ENCODE data around the gene SLC39A7. TPM values are rescaled to one million over a fixed set of nuclear protein-coding genes. Genes with fewer than 3 reads are reported as not detected.

SLC39A7 gene
- total and polyA plus RNA-seq, 2 of the 13 experiments (the other 11 are each of a cell fraction or from before 2014, with no cell fraction given), result 142 to 229 TPM

- no peak for TF ChIP-seq RFX5 (IDR thresholded peaks at IDR 0.05; ENCODE audit: low read depth, low read length)
- TF ChIP-seq MAF1 (CRISPR knock-in tag; IDR thresholded peaks at IDR 0.05; ENCODE audit: borderline replicate concordance), result no peak
- TF ChIP-seq HOXA9 (CRISPR knock-in tag; IDR thresholded peaks at IDR 0.05; ENCODE audit: borderline replicate concordance), result no peak
- TF ChIP-seq HES4 (CRISPR knock-in tag; IDR thresholded peaks at IDR 0.05; ENCODE audit: borderline replicate concordance), result peak; percentile 76; the same call in 1 of the 2 replicates
- peak; percentile 80 for TF ChIP-seq YEATS4 (CRISPR knock-in tag; IDR thresholded peaks at IDR 0.05; ENCODE audit: borderline replicate concordance)
- TF ChIP-seq ZNF382 (CRISPR knock-in tag; IDR thresholded peaks at IDR 0.05; ENCODE audit: borderline replicate concordance), result no peak
- TF ChIP-seq MBD4 (IDR thresholded peaks at IDR 0.05; ENCODE audit: borderline replicate concordance, low read length), result no peak
- TF ChIP-seq DMAP1 (CRISPR knock-in tag; IDR thresholded peaks at IDR 0.05), result peak; percentile 85
- TF ChIP-seq ZNF512 (CRISPR knock-in tag; IDR thresholded peaks at IDR 0.05), result no peak
- 0 out of 2 replicates have a peak, but pooled peaks have one; percentile 29 for TF ChIP-seq FOXA3 (CRISPR knock-in tag; IDR thresholded peaks at IDR 0.05)
- TF ChIP-seq SIN3A (IDR thresholded peaks at IDR 0.05; ENCODE audit: borderline replicate concordance, low read depth, low read length), result peak; percentile 75
- TF ChIP-seq MTF2 (CRISPR knock-in tag; IDR thresholded peaks at IDR 0.05; ENCODE audit: borderline replicate concordance), result no peak
- peak; percentile 90 for TF ChIP-seq POLR2AphosphoS2 (IDR thresholded peaks at IDR 0.05; ENCODE audit: low read depth, low read length)
- TF ChIP-seq ZNF432 (CRISPR knock-in tag; IDR thresholded peaks at IDR 0.05; ENCODE audit: borderline replicate concordance), result no peak
- TF ChIP-seq, protein P1, sequence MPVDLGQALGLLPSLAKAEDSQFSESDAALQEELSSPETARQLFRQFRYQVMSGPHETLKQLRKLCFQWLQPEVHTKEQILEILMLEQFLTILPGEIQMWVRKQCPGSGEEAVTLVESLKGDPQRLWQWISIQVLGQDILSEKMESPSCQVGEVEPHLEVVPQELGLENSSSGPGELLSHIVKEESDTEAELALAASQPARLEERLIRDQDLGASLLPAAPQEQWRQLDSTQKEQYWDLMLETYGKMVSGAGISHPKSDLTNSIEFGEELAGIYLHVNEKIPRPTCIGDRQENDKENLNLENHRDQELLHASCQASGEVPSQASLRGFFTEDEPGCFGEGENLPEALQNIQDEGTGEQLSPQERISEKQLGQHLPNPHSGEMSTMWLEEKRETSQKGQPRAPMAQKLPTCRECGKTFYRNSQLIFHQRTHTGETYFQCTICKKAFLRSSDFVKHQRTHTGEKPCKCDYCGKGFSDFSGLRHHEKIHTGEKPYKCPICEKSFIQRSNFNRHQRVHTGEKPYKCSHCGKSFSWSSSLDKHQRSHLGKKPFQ (CRISPR knock-in tag; IDR thresholded peaks at IDR 0.05; ENCODE audit: insufficient replicate concordance), result no peak
- no peak for TF ChIP-seq CHD4 (IDR thresholded peaks at IDR 0.05; ENCODE audit: borderline replicate concordance, low read length)
- TF ChIP-seq, protein P2, sequence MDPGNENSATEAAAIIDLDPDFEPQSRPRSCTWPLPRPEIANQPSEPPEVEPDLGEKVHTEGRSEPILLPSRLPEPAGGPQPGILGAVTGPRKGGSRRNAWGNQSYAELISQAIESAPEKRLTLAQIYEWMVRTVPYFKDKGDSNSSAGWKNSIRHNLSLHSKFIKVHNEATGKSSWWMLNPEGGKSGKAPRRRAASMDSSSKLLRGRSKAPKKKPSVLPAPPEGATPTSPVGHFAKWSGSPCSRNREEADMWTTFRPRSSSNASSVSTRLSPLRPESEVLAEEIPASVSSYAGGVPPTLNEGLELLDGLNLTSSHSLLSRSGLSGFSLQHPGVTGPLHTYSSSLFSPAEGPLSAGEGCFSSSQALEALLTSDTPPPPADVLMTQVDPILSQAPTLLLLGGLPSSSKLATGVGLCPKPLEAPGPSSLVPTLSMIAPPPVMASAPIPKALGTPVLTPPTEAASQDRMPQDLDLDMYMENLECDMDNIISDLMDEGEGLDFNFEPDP (CRISPR knock-in tag; conservative IDR thresholded peaks at IDR 0.05), result no peak
- TF ChIP-seq POGK (CRISPR knock-in tag; conservative IDR thresholded peaks at IDR 0.05), result no peak; the same call in 1 of the 2 replicates
- TF ChIP-seq ATF6 (CRISPR knock-in tag; conservative IDR thresholded peaks at IDR 0.05), result no peak
Measured at GRCh38 chr6:33204415-33205190, 3.9 kb downstream of the SLC39A7 start, which contains the start of gene HSD17B8 (continued).
